Measurements from ENCODE around the gene CCDC106.

- TF ChIP-seq, protein P1, sequence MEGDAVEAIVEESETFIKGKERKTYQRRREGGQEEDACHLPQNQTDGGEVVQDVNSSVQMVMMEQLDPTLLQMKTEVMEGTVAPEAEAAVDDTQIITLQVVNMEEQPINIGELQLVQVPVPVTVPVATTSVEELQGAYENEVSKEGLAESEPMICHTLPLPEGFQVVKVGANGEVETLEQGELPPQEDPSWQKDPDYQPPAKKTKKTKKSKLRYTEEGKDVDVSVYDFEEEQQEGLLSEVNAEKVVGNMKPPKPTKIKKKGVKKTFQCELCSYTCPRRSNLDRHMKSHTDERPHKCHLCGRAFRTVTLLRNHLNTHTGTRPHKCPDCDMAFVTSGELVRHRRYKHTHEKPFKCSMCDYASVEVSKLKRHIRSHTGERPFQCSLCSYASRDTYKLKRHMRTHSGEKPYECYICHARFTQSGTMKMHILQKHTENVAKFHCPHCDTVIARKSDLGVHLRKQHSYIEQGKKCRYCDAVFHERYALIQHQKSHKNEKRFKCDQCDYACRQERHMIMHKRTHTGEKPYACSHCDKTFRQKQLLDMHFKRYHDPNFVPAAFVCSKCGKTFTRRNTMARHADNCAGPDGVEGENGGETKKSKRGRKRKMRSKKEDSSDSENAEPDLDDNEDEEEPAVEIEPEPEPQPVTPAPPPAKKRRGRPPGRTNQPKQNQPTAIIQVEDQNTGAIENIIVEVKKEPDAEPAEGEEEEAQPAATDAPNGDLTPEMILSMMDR (conservative IDR thresholded peaks at IDR 0.05; ENCODE audit: low read length): no peak
- TF ChIP-seq EZH2phosphoT487 (IDR thresholded peaks at IDR 0.05; ENCODE audit: borderline replicate concordance, low read depth, low read length): no peak
Measured at GRCh38 chr19:55670280-55671053, 22.5 kb downstream of the CCDC106 start.

All from OCI-LY7 (cell line).